HCT116 (cell line): ENCODE measurements around the gene CPEB1.

Experiments
- CEBPB ChIP-seq: IDR thresholded peaks from 2 replicates; pipeline ENCODE4 v1.6.1; 2012; ENCODE audit warnings: low read depth
- EZH2 ChIP-seq: fragments of 200-600 bp; sonication (generic); IDR thresholded peaks from 2 replicates; pipeline ENCODE4 v1.6.1; 2017; ENCODE audit warnings: antibody characterized with exemption, mixed run types
- EZH2phosphoT487 ChIP-seq: fragments of 200-600 bp; IDR thresholded peaks from 2 replicates; pipeline ENCODE4 v1.6.1; 2018; ENCODE audit warnings: antibody characterized with exemption, borderline replicate concordance
- JUND ChIP-seq: IDR thresholded peaks from 2 replicates; pipeline ENCODE4 v1.6.1; 2012
- POLR2A ChIP-seq: IDR thresholded peaks from 2 replicates; pipeline ENCODE4 v1.7.0; 2011; ENCODE audit warnings: borderline replicate concordance; ENCODE audit not compliant: insufficient read depth, insufficient read length; ENCODE audit errors: extremely low read depth
- POLR2AphosphoS5 ChIP-seq: IDR thresholded peaks from 2 replicates; pipeline ENCODE4 v1.6.1; 2011; ENCODE audit warnings: mild to moderate bottlenecking, low read depth, low read length, moderate library complexity
- SIN3A ChIP-seq: IDR thresholded peaks from 2 replicates; pipeline ENCODE4 v1.6.1; 2012; ENCODE audit warnings: low read depth
- ZFX ChIP-seq: fragments of 450-650 bp; IDR thresholded peaks from 2 replicates; pipeline ENCODE4 v1.6.1; 2017
- TF ChIP-seq, protein P1 (sequence below), 3 experiments: fragments of 200-600 bp in 1 of 3; sonication (generic) in 1 of 3; IDR thresholded peaks in 2 of 3; conservative IDR thresholded peaks in 1 of 3; 2 replicates each; pipeline ENCODE4 v1.5.1; 2012 to 2017; ENCODE audit warnings: low read depth in 2 of 3, low read length in 2 of 3, antibody characterized with exemption in 1 of 3, borderline replicate concordance in 1 of 3, control low read depth in 1 of 3, mild to moderate bottlenecking in 1 of 3, mixed read lengths in 1 of 3, mixed run types in 1 of 3, moderate library complexity in 1 of 3; ENCODE audit not compliant: insufficient read depth in 1 of 3

DNA sequence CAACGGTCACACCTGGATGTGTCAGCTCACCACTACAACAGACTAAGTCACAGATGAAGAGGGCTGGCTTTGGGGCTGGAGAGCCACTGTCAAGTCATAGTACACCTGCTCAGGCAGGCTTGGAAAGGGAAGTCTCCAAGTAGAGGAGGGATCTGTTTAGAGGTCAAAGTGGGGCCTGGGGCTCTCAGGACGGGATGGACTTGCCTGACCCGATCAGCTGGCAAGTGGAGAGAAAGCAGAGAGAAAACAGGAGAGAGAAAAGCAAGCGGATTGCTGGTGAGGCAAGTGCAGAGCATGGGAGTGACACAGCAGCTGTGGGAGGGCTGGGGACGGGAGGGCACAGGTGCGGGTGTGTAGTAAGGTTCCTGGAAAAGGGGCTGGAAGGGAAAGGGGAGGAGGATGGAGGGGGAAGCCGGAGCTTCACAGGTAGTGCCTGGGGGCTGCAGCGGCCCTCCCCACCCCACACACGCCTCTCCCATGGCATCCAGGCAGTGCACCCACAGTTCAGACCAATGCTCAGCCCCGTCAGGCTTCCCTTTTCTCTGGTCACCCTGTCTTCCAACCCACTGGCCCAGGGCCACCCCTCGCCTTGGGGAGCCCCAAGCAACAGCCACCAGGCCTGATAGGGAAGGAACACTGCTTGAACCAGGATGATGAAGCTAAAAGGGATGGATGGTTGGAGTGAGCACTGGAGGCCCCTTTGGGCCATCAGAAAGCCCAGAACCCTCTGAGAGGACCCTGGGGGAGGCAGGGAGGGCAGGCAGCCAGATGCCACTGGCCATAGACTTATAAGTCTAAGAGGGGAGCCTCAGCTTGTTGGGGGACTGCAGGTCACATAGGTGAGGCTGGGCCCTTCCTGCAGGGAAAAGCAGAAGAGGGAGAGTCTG is 115.4 kb downstream of the CPEB1 start:
- TF ChIP-seq EZH2phosphoT487 (no peak), CEBPB (no peak), POLR2A (no peak), EZH2 (no peak), ZFX (no peak), POLR2AphosphoS5 (no peak), JUND (no peak), SIN3A (no peak)
- TF ChIP-seq, protein P1, sequence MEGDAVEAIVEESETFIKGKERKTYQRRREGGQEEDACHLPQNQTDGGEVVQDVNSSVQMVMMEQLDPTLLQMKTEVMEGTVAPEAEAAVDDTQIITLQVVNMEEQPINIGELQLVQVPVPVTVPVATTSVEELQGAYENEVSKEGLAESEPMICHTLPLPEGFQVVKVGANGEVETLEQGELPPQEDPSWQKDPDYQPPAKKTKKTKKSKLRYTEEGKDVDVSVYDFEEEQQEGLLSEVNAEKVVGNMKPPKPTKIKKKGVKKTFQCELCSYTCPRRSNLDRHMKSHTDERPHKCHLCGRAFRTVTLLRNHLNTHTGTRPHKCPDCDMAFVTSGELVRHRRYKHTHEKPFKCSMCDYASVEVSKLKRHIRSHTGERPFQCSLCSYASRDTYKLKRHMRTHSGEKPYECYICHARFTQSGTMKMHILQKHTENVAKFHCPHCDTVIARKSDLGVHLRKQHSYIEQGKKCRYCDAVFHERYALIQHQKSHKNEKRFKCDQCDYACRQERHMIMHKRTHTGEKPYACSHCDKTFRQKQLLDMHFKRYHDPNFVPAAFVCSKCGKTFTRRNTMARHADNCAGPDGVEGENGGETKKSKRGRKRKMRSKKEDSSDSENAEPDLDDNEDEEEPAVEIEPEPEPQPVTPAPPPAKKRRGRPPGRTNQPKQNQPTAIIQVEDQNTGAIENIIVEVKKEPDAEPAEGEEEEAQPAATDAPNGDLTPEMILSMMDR (IDR thresholded peaks at IDR 0.05 in 2 of 3, conservative IDR thresholded peaks at IDR 0.05 in 1 of 3; ENCODE audit: borderline replicate concordance in 1 of 3, insufficient read depth in 1 of 3, low read depth in 2 of 3, low read length in 2 of 3) = no peak
